Activated CD8-positive, alpha-beta T cell treated with anti-CD3 and anti-CD28 coated beads for 36 hours (primary cell): Measurements from ENCODE around the gene PRKACG. TPM values are rescaled to one million over a fixed set of nuclear protein-coding genes. Genes with fewer than 3 reads are reported as not detected.

Source experiments
- ATAC-seq: fragments of 200-7000 bp; cut with Tn5 transposase; one replicate; pipeline ENCODE4 v1.10.0; 2021; ENCODE audit warnings: mild to moderate bottlenecking, moderate library complexity
- CTCF ChIA-PET: fragments of 350-600 bp; sonication (Branson Sonifier 250); formaldehyde crosslinking; loops from one replicate; lab custom pipeline; 2021; ENCODE audit warnings: antibody characterized with exemption; lab: Charles Lee
- POLR2A ChIA-PET: fragments of 350-600 bp; sonication (Branson Sonifier 250); formaldehyde crosslinking; loops from one replicate; lab custom pipeline; 2021; ENCODE audit warnings: antibody characterized with exemption; lab: Charles Lee
- DNase-seq: peaks from one replicate; pipeline ENCODE4 v3.0.0-alpha.2; 2020
- H3K27ac Mint-ChIP-seq: one replicate; pipeline ENCODE4 v1.8.0; 2021; ENCODE audit warnings: mild to moderate bottlenecking, mixed read lengths
- H3K27me3 Mint-ChIP-seq: one replicate; pipeline ENCODE4 v1.8.0; 2021; ENCODE audit warnings: mixed read lengths
- H3K36me3 Mint-ChIP-seq: one replicate; pipeline ENCODE4 v1.8.0; 2021; ENCODE audit warnings: low read depth, mixed read lengths
- H3K4me1 Mint-ChIP-seq: one replicate; pipeline ENCODE4 v1.8.0; 2021; ENCODE audit warnings: low read depth, mixed read lengths
- H3K4me3 Mint-ChIP-seq: one replicate; pipeline ENCODE4 v1.8.0; 2021; ENCODE audit warnings: mild to moderate bottlenecking, moderate library complexity, mixed read lengths
- H3K9me3 Mint-ChIP-seq: one replicate; pipeline ENCODE4 v1.8.0; 2021; ENCODE audit warnings: mixed read lengths
- CTCF ChIP-seq: fragments of 200-600 bp; IDR thresholded peaks from one replicate; pipeline ENCODE4 v1.8.0; 2022; ENCODE audit warnings: antibody characterized with exemption, mild to moderate bottlenecking
- intact Hi-C: fragments of 100-400 bp; cut with micrococcal nuclease; formaldehyde crosslinking; loops from one replicate; pipeline ENCODE4 v1.10.0; 2022
- total RNA-seq, 2 experiments: library from RNA; stranded (reverse); gene quantifications; one replicate each; pipeline ENCODE4 v1.2.3, GENCODE V29; 2021

PRKACG gene
- total RNA-seq, 2 experiments from 2014 or later: not detected

GRCh38 chr9:69036309-69036708 is 22.4 kb upstream of the PRKACG start:
- H3K4me1 Mint-ChIP-seq: peaks cover 18% of the 10 kb centered on the region
- ATAC-seq (peak; percentile 34), DNase-seq (peak; percentile 43)
- H3K27ac Mint-ChIP-seq: peak overlapping the region; percentile 93
- peaks cover 8% of the 10 kb centered on the region for H3K36me3 Mint-ChIP-seq
- ChIA-PET CTCF (interaction anchor here (0.7 to 2.3 kb wide), 24 partner anchors 10 to 1304 kb away, joined by 3 to 14 read pairs (median 4); no protein-coding TSS in a partner anchor), POLR2A (interaction anchor here (0.6 to 1.4 kb wide), 3 partner anchors 8 to 215 kb away, joined by 3 to 7 read pairs (median 4); no protein-coding TSS in a partner anchor)
- peak overlapping the region; percentile 95 for H3K4me3 Mint-ChIP-seq
- no peaks in the 10 kb centered on the region for H3K9me3 Mint-ChIP-seq
- no peaks in the 10 kb centered on the region for H3K27me3 Mint-ChIP-seq
- intact Hi-C loops: loop anchor here (5.0 kb wide), 1 partner anchor 156 kb away; no protein-coding TSS in a partner anchor
- no peak for TF ChIP-seq CTCF

GRCh38 chr9:69035438-69036308 is 21.8 kb upstream of the PRKACG start, which contains the start of gene FXN:
FXN (plus strand) TSS chr9:69035752; CDS start chr9:69035783, 31 bp downstream.
- peak within 1 kb of the TSS; percentile 93 for H3K27ac Mint-ChIP-seq
- no peaks in the 10 kb centered on the region for H3K27me3 Mint-ChIP-seq
- intact Hi-C loops: loop anchor here (5.0 kb wide), 1 partner anchor 157 kb away; no protein-coding TSS in a partner anchor
- ATAC-seq (peak; percentile 95), DNase-seq (peak; percentile 82)
- H3K36me3 Mint-ChIP-seq: peaks cover 6% of the 10 kb centered on the region
- TF ChIP-seq CTCF: peak; percentile 98
- ChIA-PET CTCF (interaction anchor here (0.7 to 2.3 kb wide), 32 partner anchors 8 to 1304 kb away, joined by 3 to 14 read pairs (median 4); no protein-coding TSS in a partner anchor), POLR2A (interaction anchor here (0.6 to 1.4 kb wide), 6 partner anchors 8 to 130 kb away, joined by 3 to 7 read pairs (median 3); partner anchors contain the start of gene PRKACG)
- H3K9me3 Mint-ChIP-seq: no peaks in the 10 kb centered on the region
- H3K4me1 Mint-ChIP-seq: peaks cover 22% of the 10 kb centered on the region
- H3K4me3 Mint-ChIP-seq: peak within 1 kb of the TSS; percentile 95

- no peak overlapping the region for H3K4me3 Mint-ChIP-seq
- no peak overlapping the region for H3K27ac Mint-ChIP-seq
- H3K27me3 Mint-ChIP-seq: no peaks in the 10 kb centered on the region
- no peak for ATAC-seq
- peaks cover 37% of the 10 kb centered on the region for H3K4me1 Mint-ChIP-seq
- H3K9me3 Mint-ChIP-seq: peaks cover 6% of the 10 kb centered on the region
- peaks cover 3% of the 10 kb centered on the region for H3K36me3 Mint-ChIP-seq
- intact Hi-C loops: no loop called here
- POLR2A ChIA-PET: no interaction called here
- CTCF ChIA-PET: interaction anchor here (1.5 to 2.3 kb wide), 2 partner anchors 35 to 57 kb away, joined by 3 to 7 read pairs; no protein-coding TSS in a partner anchor
- TF ChIP-seq CTCF: no peak
- no peak for DNase-seq
Measured at GRCh38 chr9:69034071-69034470, 20.2 kb upstream of the PRKACG start.

- ATAC-seq (no peak), DNase-seq (no peak)
- Mint-ChIP-seq H3K4me3 (no peak overlapping the region), H3K27ac (no peak overlapping the region), H3K36me3 (no peaks in the 10 kb centered on the region), H3K9me3 (peaks cover 6% of the 10 kb centered on the region), H3K4me1 (peaks cover 40% of the 10 kb centered on the region), H3K27me3 (no peaks in the 10 kb centered on the region)
- ChIA-PET POLR2A (no interaction called here), CTCF (interaction anchor here (1.2 to 1.9 kb wide), 3 partner anchors 11 to 162 kb away, joined by 3 to 4 read pairs (median 4); no protein-coding TSS in a partner anchor)
- intact Hi-C loops: no loop called here
- TF ChIP-seq CTCF: no peak
Measured at GRCh38 chr9:69030851-69031645, 17.1 kb upstream of the PRKACG start.
